Upper lobe of left lung (tissue), 6 donors: Measurements from ENCODE around the gene COG3. TPM values are rescaled to one million over a fixed set of nuclear protein-coding genes. Genes with fewer than 3 reads are reported as not detected.

Source experiments
- ATAC-seq, 2 donors: fragments of 200-7000 bp; cut with Tn5 transposase; one replicate each; pipeline ENCODE4 v1.9.1; 2022; ENCODE audit warnings: mild to moderate bottlenecking in 2 of 2, moderate library complexity in 2 of 2; ENCODE audit not compliant: low FRiP score in 2 of 2
- DNase-seq, 2 donors: peaks; one replicate each; pipeline ENCODE4 v3.0.0-alpha.2; 2019 to 2020
- H3K27ac ChIP-seq, 4 donors: fragments of 200-600 bp; sonication (generic); one replicate each; pipeline ENCODE4 v1.5.1; 2016 to 2019
- H3K27me3 ChIP-seq, 4 donors: fragments of 200-600 bp; sonication (generic); one replicate each; pipeline ENCODE4 v1.5.1; 2017 to 2019
- H3K36me3 ChIP-seq, 4 donors: fragments of 200-600 bp; sonication (generic); one replicate each; pipeline ENCODE4 v1.5.1; 2016 to 2019
- H3K4me1 ChIP-seq, 4 donors: fragments of 200-600 bp; sonication (generic); one replicate each; pipeline ENCODE4 v1.5.1; 2018 to 2019
- H3K4me3 ChIP-seq, 4 donors: fragments of 200-600 bp; sonication (generic); one replicate each; pipeline ENCODE4 v1.5.1; 2017 to 2019; ENCODE audit warnings: mild to moderate bottlenecking in 2 of 4, moderate library complexity in 1 of 4
- H3K9me3 ChIP-seq, 4 donors: fragments of 200-600 bp; sonication (generic); one replicate each; pipeline ENCODE4 v1.5.1; 2018 to 2019
- CTCF ChIP-seq, 6 experiments: fragments of 450-650 bp in 4 of 6; fragments of 200-600 bp in 2 of 6; sonication (generic) in 2 of 6; IDR thresholded peaks; one replicate each; pipeline ENCODE4 v1.5.1; 2016 to 2019; ENCODE audit warnings: antibody characterized with exemption in 6 of 6
- EP300 ChIP-seq, 4 donors: sonication (generic); formaldehyde crosslinking; IDR thresholded peaks; one replicate each; pipeline ENCODE4 v1.5.1; 2017; ENCODE audit warnings: antibody characterized with exemption in 4 of 4, control low read depth in 2 of 4
- POLR2A ChIP-seq, 4 donors: fragments of 450-650 bp; IDR thresholded peaks; one replicate each; pipeline ENCODE4 v1.5.1; 2016 to 2017; ENCODE audit warnings: antibody characterized with exemption in 4 of 4, mild to moderate bottlenecking in 2 of 4
- POLR2AphosphoS5 ChIP-seq, 2 donors: sonication (generic); formaldehyde crosslinking; IDR thresholded peaks; one replicate each; pipeline ENCODE4 v1.5.1; 2017; ENCODE audit warnings: antibody characterized with exemption in 2 of 2
- WGBS, 2 donors: methylation state at CpG; one replicate each; pipeline ENCODE4 v1.1.5; 2017 to 2018; 5-methylcytosine and 5-hydroxymethylcytosine counted together
- total RNA-seq, 6 donors: library from RNA; depleted of rRNA in 4 of 6; stranded (reverse); fragments of >200 nt in 4 of 6; gene quantifications; one replicate each; pipeline versions ENCODE4 v1.1.0 to v1.2.1, GENCODE V29; 2016 to 2021
- donor health status: DM: no; HTN: no; CAD: no; lungs with moderate emphysema.
- donor health status: DM: no; HTN: yes; CAD: no; lungs with severe emphysema.

COG3 gene
- total RNA-seq, 6 donors from 2014 or later: 20.5 to 48.2 (median 38.8) TPM

GRCh38 chr13:45554604-45555109, 89.9 kb downstream of the COG3 start:
- TF ChIP-seq EP300 (IDR thresholded peaks at IDR 0.05) (no peak), POLR2AphosphoS5 (IDR thresholded peaks at IDR 0.05) (no peak), CTCF (IDR thresholded peaks at IDR 0.05) (no peak), POLR2A (IDR thresholded peaks at IDR 0.05) (no peak)
- DNase-seq (no peak), ATAC-seq (no peak)
- Histone ChIP-seq H3K9me3 (no peaks in the 10 kb centered on the region), H3K36me3 (no peaks in the 10 kb centered on the region), H3K27ac (no peak overlapping the region), H3K27me3 (no peaks in the 10 kb centered on the region), H3K4me1 (no peaks in the 10 kb centered on the region), H3K4me3 (no peak overlapping the region)
- 89 to 92% methylated on average over 2 to 4 of the region's 4 CpGs for WGBS, 2 donors

DNA sequence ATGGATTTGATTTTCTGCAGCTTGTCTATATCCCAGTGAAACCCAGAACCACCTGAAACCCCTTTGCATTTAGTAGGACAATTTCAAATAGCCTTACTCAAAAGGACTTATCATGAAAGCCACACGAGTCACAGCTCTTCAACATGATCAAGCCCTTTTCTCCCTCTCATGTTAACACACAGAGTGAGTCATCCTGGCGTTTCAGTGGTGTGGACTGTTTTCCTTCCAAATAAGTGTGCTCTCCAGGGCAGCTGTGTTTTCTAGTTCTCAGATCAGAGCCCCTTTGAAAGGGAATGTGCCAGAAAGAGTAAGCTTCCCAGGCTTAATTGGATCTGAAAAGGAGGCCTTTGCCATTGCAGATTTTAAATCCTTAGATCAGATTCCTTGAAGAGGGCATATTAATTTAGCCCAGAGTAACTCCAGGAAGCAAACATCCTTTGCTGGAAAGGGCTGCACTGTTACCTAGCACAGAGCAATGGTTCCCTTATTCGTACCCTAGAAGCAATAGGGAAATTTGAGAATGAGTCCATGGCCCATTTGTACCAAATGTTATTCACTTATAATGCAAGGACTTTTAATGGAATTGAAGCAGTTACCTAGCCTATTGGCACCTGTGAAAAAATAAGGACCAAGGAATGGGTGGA, 99.5 kb downstream of the COG3 start:
- WGBS, 2 donors: 53 to 64% methylated on average over 3 of the region's 3 CpGs
- Histone ChIP-seq H3K9me3 (no peaks in the 10 kb centered on the region), H3K4me1 (peaks cover 0 to 3% (median 0%) of the 10 kb centered on the region in 4 donors), H3K27ac (no peak overlapping the region), H3K36me3 (no peaks in the 10 kb centered on the region), H3K4me3 (no peak overlapping the region), H3K27me3 (no peaks in the 10 kb centered on the region)
- TF ChIP-seq CTCF (IDR thresholded peaks at IDR 0.05) (no peak), POLR2A (IDR thresholded peaks at IDR 0.05) (no peak), POLR2AphosphoS5 (IDR thresholded peaks at IDR 0.05) (no peak)
- ATAC-seq (peak; percentile 65 to 83), DNase-seq (peak in 1 of 2 donors; percentile 38)

- H3K4me1 ChIP-seq: peaks cover 0 to 3% (median 0%) of the 10 kb centered on the region in 4 donors
- DNase-seq: no peak
- no peaks in the 10 kb centered on the region for H3K9me3 ChIP-seq
- TF ChIP-seq EP300 (IDR thresholded peaks at IDR 0.05): no peak
- no peak for TF ChIP-seq POLR2A (IDR thresholded peaks at IDR 0.05)
- no peak overlapping the region for H3K27ac ChIP-seq
- no peaks in the 10 kb centered on the region for H3K36me3 ChIP-seq
- H3K27me3 ChIP-seq: no peaks in the 10 kb centered on the region
- H3K4me3 ChIP-seq: no peak overlapping the region
- no peak for ATAC-seq
Observed at GRCh38 chr13:45565331-45565730, 100.6 kb downstream of the COG3 start.

DNA sequence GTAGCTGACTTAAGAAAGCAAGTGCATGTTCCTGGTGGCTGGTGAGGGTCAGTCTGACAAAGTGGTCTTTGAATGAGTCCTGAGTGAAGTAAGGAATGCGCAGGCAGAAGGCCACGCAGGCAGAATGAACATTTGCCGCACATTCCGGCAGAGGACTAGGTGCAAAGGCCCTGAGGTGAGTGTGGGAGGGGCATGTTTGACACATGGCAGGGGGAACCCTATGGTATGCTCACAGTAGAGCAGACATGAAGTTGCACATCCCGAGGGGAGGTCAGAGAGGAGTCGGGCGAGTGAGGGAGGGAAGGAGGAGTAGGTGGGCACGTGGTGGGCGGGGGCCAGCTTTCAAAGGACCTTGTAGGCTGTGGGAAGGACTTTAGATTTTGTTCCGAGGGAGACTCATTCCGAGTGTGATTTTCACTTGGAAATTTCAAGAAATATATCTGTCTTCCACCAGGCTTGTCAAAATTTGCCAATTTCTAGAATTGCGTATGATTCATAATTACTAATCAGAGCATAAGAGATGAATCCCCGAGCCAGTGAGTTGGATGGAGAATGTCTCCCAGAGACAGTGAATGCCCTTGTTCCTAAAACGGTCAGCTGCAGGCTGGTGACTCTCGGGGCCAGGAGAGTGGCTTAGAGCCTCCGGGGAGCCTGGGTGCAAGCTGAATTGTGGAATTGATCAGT, 110.5 kb downstream of the COG3 start:
- Histone ChIP-seq H3K27me3 (no peaks in the 10 kb centered on the region), H3K9me3 (no peaks in the 10 kb centered on the region), H3K27ac (no peak overlapping the region), H3K4me3 (no peak overlapping the region), H3K36me3 (no peaks in the 10 kb centered on the region), H3K4me1 (no peaks in the 10 kb centered on the region)
- WGBS, 2 donors: 89 to 93% methylated on average over 15 to 16 of the region's 16 CpGs
- ATAC-seq (no peak), DNase-seq (no peak)
- no peak for TF ChIP-seq EP300 (IDR thresholded peaks at IDR 0.05)
- no peak for TF ChIP-seq POLR2A (IDR thresholded peaks at IDR 0.05)
- TF ChIP-seq POLR2AphosphoS5 (IDR thresholded peaks at IDR 0.05): no peak
- TF ChIP-seq CTCF (IDR thresholded peaks at IDR 0.05): no peak

DNA sequence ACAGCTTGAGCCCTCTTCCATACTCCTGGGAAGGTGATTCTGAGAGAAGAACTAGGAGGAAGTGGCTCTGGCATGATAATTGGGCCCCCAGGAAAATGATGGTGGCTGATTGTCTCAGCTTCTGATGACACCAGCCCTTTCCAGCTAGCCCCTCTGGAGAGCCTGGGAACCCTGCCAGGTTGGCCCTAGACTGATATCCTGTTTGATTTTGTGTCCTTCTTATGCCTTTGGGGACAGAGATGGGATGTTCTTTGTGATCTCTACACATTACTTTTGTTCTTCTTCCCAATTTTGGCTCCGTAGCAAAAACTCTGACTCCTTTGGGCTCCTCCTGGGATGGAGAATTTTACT, 111.1 kb downstream of the COG3 start:
- 70 to 76% methylated on average over 1 of the region's 1 CpG for WGBS, 2 donors
- Histone ChIP-seq H3K4me1 (no peaks in the 10 kb centered on the region), H3K36me3 (no peaks in the 10 kb centered on the region), H3K27me3 (no peaks in the 10 kb centered on the region), H3K9me3 (no peaks in the 10 kb centered on the region), H3K4me3 (no peak overlapping the region), H3K27ac (no peak overlapping the region)
- ATAC-seq: no peak
- DNase-seq: no peak
- no peak for TF ChIP-seq POLR2A (IDR thresholded peaks at IDR 0.05)
- no peak for TF ChIP-seq POLR2AphosphoS5 (IDR thresholded peaks at IDR 0.05)
- TF ChIP-seq EP300 (IDR thresholded peaks at IDR 0.05): no peak
- TF ChIP-seq CTCF (IDR thresholded peaks at IDR 0.05): no peak
